CD4-positive, alpha-beta T cell treated with Interleukin-6 at 100 ng/mL for 8 hours (primary cell): ENCODE data around the gene RNF103.

Experiments used
- DNase-seq: peaks from one replicate; pipeline ENCODE4 v3.0.0-alpha.2; 2020; ENCODE audit warnings: mixed read lengths, low spot score

The RNF103 gene

GRCh38 chr2:86563650-86564061 lies 60.0 kb downstream of the RNF103 start:
- no peak for DNase-seq

- DNase-seq, result peak; percentile 96
These were observed 60.6 kb downstream of the RNF103 start, which contains the start of gene CHMP3 for GRCh38 chr2:86562922-86563649. Gene CHMP3, minus strand, starts transcription at chr2:86563443. Its CDS starts 95 bp downstream, at chr2:86563348.

- no peak for DNase-seq
These were observed 61.2 kb downstream of the RNF103 start for GRCh38 chr2:86562485-86562921.

- no peak for DNase-seq
These were observed 65.8 kb downstream of the RNF103 start for GRCh38 chr2:86557836-86558235.

- DNase-seq, result no peak
These were observed 67.2 kb downstream of the RNF103 start for GRCh38 chr2:86556508-86556907.
